ENCODE results near the gene SPN.
"Not testable (repeated sequence)": the region's sequence is repeated elsewhere in the genome, so short reads cannot be mapped to it uniquely, and the experiment has no call there.

SPN gene

DNA sequence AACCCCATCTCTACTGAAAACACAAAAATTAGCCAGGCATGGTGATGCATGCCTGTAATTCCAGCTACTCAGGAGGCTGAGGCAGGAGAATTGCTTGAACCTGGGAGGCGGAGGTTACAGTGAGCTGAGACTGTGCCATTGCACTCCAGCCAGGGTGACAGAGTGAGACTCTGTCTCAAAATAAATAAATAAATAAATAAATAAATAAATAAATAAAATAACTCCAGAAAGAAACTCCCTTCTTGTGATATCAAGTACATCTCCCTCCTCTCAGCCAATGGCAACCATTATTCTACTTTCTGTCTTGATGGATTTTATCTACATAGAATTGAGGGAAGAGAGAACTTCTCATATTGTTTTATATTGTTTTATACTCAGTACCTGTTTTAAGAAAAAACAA is 44.1 kb downstream of the SPN start:
- DNase-seq: not testable (repeated sequence)

DNA sequence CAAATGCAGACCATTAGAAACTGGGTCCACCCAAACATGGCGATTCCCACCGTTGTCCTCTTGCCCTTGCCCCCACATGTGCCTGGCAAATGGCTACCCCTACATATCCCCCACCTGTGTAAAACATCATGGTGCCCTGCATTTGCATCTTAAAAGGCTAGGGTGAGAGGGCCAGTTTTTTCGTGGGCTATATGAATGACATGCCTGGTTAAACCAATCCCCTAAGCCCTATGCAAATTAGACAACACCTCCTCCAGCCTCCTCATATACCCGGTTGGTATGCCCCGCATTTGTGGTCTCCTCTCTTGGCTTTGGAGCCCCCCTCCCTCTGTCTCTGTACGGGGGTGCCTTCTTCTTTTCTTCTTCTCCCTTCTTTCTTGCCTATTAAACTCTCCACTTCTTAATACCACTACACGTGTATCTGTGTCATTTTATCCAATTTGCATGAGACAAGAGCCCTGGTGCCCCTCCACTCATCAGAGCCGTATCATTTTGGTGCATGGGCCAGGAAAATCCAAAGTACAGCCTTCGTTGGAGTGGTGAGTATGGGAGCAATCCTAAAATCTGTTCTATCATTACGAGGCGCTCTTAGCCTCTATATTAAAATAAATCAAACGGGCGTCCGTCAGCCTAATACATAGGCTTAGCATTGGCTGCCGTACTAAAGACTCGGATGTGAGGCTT is 46.0 kb downstream of the SPN start:
- DNase-seq: no peak

DNA sequence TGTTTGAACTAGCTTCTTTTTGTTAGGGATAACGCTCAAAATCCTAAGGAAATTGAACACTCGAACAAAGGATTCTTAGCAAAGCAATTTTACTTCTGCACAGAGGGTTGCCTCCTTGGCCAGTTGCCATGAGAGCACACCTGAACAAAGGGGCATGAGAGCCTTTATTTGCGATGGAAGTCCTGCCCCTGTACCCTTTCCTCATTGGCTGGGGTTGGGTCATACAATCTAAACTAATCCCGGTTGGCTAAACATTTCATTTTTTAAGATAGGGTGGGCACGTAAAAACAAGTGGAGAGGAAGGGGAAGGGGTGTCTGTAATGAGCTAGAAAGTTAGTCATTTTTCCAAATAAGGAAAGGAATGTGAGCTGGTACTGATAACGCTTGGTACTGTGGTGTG is 46.6 kb downstream of the SPN start:
- DNase-seq: not testable (repeated sequence)

DNA sequence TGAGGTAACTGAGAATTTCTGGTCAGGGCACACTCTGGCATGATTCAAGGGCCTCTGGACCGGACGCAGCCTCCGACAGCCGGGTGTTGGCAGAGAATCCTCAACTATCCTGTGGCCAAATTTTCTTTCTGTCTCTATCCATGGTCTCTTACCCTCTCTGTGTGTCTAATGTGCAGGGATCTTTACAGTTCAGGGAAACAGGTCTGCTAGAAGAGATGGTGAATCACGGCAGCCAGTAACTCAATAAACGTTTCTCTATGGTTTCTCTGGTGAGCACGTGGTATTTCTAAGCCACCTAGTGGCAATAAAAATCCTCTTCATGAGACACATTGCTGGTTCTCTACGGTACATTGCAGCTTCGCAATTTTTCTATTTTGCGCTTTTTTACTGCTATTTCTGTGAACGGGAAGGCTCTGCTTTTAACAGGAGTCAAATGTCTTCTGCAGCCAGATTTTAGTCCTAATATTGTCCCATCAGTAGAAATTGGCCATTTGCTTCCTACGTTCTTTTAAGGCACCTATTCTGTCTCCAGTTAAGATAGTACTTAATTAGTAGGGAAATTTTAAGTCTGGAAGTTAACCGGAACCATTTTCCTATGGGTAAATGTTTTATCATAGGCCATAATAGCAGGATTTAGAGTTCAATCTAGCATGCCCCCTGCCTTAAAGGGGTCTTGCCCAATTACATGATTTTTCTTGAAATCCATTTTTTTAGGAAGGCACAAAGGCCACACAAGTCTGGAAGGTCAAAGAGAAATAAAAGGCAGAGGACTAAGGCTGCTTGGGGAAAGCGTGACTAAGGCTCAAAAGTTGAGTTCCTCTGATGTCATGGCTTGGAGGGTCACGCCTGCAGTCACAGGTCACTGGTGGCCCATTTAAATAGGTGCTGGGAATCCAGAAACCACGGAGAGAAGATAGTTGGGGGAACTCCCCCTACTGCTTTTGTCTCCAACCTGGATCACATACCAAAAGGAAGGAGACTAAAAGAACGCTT is 47.5 kb downstream of the SPN start:
- DNase-seq: peak; percentile 66

DNA sequence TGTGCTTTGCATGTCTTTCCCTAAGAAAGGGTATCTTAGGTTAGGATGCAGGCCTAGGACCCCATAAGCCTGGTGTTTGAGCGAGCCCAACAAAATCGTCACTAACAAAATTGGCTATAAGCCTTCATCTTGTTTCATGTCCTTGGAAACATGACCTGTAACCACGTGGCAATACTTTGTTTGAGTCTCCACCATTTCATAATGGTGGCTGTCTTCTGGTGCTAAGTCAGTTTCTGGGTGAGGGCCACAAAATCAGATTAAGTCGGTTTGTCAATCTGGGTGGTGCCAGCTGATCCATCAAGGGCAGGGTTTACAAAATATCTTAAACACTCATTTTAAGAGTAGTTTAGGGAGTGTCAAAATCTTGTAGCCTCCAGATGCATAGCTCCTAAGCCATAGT is 49.8 kb downstream of the SPN start:
- no peak for DNase-seq

DNA sequence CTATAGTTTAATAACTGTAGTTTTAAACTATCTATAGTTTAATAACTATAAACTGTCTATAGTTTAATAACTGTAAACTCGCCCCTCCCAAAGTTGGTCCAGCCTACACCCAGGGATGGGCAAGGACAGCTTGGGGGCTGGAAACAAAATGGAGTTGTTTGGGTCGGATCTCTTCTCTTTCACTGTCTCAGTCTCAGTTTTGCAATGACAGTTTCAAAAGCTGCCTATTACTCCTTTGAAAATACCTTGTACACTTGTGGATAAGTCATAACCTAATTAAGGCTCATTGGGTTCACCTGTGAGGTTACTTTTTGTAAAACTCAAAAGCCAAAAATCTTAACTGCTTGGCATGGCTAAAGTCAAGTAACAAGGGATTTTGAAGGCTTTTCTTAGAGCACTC is 51.3 kb downstream of the SPN start:
- no peak for DNase-seq

DNA sequence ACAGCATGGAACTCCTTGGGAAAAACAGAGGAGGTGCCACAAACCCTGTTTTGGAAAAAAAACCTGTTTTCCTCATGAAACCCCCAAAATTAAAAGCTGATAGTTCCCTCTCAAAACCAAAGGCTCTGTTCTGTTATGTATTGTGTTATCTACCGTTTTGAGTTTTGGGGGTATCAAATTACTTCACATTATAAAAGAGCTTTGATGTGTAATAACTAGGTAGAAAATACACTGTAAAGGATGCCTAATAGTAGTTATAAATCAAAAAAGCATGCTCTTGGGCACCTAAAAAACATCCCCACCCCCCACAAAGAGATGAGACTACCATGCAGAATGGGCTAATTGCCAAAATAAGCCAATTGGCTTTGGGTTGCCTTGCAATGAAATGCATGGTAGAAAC is 51.9 kb downstream of the SPN start:
- no peak for DNase-seq

DNA sequence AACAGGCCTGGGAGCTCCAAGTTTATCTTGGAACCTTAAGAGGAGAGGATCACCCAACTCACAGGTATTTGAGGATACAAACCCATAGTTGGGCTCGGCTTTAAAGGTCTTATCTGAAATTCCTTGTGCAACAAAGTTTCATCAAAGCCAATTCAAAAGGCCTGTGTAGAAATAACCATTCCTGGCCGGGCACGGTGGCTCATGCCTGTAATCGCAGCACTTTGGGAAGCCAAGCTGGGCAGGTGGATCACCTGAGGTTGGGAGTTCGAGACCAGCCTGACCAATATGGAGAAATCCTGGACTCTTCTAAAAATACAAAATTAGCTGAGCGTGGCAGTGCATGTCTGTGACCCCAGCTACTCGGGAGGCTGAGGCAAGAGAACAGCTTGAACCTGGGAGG is 54.1 kb downstream of the SPN start:
- DNase-seq: no peak

DNA sequence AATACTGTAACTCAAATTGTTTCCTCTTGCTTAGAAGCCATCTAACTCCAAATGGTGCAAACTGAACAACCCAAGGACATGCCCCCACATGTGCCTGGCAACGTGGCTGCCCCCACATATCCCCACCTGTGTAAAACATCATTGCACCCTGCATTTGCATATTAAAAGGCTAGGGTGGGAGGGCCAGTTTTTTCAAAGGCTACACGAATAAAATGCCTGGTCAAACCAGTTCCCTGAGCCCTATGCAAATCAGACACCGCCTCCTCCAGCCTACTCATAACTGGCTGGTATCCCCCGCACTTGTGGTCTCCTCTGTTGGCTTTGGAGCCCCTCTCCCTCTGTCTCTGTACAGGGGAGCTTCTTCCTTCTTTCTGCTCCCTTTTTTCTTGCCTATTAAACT is 56.0 kb downstream of the SPN start:
- DNase-seq: no peak
